ENCODE data around the gene CLDN9. TPM values are rescaled to one million over a fixed set of nuclear protein-coding genes. Genes with fewer than 3 reads are reported as not detected.

CLDN9 gene
- total RNA-seq, 1 experiment from 2014 or later: 1.3 TPM

- H3K9me3 ChIP-seq (ENCODE audit: control insufficient read depth, low read depth, low read length): no peaks in the 10 kb centered on the region
- H3K27me3 ChIP-seq (ENCODE audit: insufficient read depth, low read length): no peaks in the 10 kb centered on the region
- peak within 1 kb of the TSS; percentile 94 for H3K18ac ChIP-seq (ENCODE audit: insufficient read length, low read depth, low read length)
- H3K9ac ChIP-seq (ENCODE audit: extremely low read depth, insufficient read length, low read length): peak within 1 kb of the TSS; percentile 67
- H3K27ac ChIP-seq (ENCODE audit: insufficient read length, low read depth, low read length): peak within 1 kb of the TSS; percentile 66
- no peaks in the 10 kb centered on the region for H4K20me1 ChIP-seq (ENCODE audit: control insufficient read depth, insufficient read depth, insufficient read length)
- TF ChIP-seq, protein P1, sequence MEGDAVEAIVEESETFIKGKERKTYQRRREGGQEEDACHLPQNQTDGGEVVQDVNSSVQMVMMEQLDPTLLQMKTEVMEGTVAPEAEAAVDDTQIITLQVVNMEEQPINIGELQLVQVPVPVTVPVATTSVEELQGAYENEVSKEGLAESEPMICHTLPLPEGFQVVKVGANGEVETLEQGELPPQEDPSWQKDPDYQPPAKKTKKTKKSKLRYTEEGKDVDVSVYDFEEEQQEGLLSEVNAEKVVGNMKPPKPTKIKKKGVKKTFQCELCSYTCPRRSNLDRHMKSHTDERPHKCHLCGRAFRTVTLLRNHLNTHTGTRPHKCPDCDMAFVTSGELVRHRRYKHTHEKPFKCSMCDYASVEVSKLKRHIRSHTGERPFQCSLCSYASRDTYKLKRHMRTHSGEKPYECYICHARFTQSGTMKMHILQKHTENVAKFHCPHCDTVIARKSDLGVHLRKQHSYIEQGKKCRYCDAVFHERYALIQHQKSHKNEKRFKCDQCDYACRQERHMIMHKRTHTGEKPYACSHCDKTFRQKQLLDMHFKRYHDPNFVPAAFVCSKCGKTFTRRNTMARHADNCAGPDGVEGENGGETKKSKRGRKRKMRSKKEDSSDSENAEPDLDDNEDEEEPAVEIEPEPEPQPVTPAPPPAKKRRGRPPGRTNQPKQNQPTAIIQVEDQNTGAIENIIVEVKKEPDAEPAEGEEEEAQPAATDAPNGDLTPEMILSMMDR (conservative IDR thresholded peaks at IDR 0.05): no peak
- Mint-ChIP-seq H3K27ac (peak within 1 kb of the TSS; percentile 98 to 100 (median 99)), H3K4me1 (peaks cover 23 to 48% of the 10 kb centered on the region in 2 experiments), H3K9me3 (no peaks in the 10 kb centered on the region; a peak in 2 of 5 replicates), H3K27me3 (ENCODE audit: low read depth) (peaks cover 7% of the 10 kb centered on the region), H3K36me3 (ENCODE audit: insufficient read depth in 1 of 3, low read depth in 3 of 3) (peaks cover 15 to 43% (median 33%) of the 10 kb centered on the region in 3 experiments; a peak in 6 of 7 replicates), H3K4me3 (peak within 1 kb of the TSS; percentile 93 to 96)
- H4K91ac ChIP-seq (ENCODE audit: insufficient read length, low read depth, low read length): no peak within 1 kb of the TSS
- no peak within 1 kb of the TSS for H3K4ac ChIP-seq (ENCODE audit: low read depth, low read length)
- DNase-seq: peak; percentile 99
- peaks cover 2% of the 10 kb centered on the region; the same call in 1 of the 2 replicates for H3K4me1 ChIP-seq (ENCODE audit: insufficient read depth, low read length)
- H3K23ac ChIP-seq (ENCODE audit: insufficient read length, low read depth, low read length): no peak within 1 kb of the TSS
- peaks cover 26% of the 10 kb centered on the region for H3K23me2 ChIP-seq (ENCODE audit: insufficient read length, low read depth, low read length, poor library complexity, severe bottlenecking)
- H4K5ac ChIP-seq (ENCODE audit: insufficient read length, low read depth, low read length): no peak within 1 kb of the TSS
- H2BK12ac ChIP-seq (ENCODE audit: insufficient read length, low read depth, low read length): peak within 1 kb of the TSS; percentile 48
- H3K4me2 ChIP-seq (ENCODE audit: insufficient read depth, insufficient read length, low read length): peak within 1 kb of the TSS; percentile 51
- H4K8ac ChIP-seq (replicated peaks; ENCODE audit: insufficient read length, low read depth, low read length): no peak within 1 kb of the TSS
- H2AFZ ChIP-seq (ENCODE audit: low read length): no peak within 1 kb of the TSS
- no peak within 1 kb of the TSS for H2BK15ac ChIP-seq (ENCODE audit: low read depth, low read length)
- H2BK20ac ChIP-seq (ENCODE audit: low read depth, low read length, poor library complexity, severe bottlenecking): no peak within 1 kb of the TSS
- no peak within 1 kb of the TSS for H3T11ph ChIP-seq (ENCODE audit: low read length)
- WGBS (ENCODE audit: extremely low coverage, insufficient read length, low lambda C conversion rate): no CpG with 5 or more reads among the region's 69 CpGs
- H2BK5ac ChIP-seq (ENCODE audit: insufficient read length, low read length): peak within 1 kb of the TSS; percentile 43
- H3K79me2 ChIP-seq (ENCODE audit: insufficient read depth, low read length): no peaks in the 10 kb centered on the region; the same call in 1 of the 2 replicates
- H2AK5ac ChIP-seq (ENCODE audit: insufficient read length, low read length): no peak within 1 kb of the TSS
- H2BK120ac ChIP-seq (ENCODE audit: low read depth, low read length, poor library complexity, severe bottlenecking): no peak within 1 kb of the TSS
- no peak within 1 kb of the TSS for H3K56ac ChIP-seq (ENCODE audit: insufficient read length, low read depth, low read length)
- H3K79me1 ChIP-seq (ENCODE audit: insufficient read depth, low read depth, low read length, poor library complexity, severe bottlenecking): no peaks in the 10 kb centered on the region
- peak within 1 kb of the TSS; percentile 93 for H3K14ac ChIP-seq (ENCODE audit: insufficient read depth, low read length)
These were observed 11.2 kb downstream of the CLDN9 start, which contains the start of the genes HCFC1R1 and THOC6 for GRCh38 chr16:3023669-3024478. Gene HCFC1R1, minus strand, starts transcription at chr16:3023942. Its CDS starts 1 bp downstream, at chr16:3023941. Gene THOC6, plus strand, starts transcription at chr16:3024035. Its CDS starts 292 bp downstream, at chr16:3024327.
